ENCODE results near the gene THSD1.
A peak's percentile ranks its signal among the peaks of the same experiment; 100 is the strongest.

The THSD1 gene

GRCh38 chr13:52449331-52450011, 43.5 kb upstream of the THSD1 start:
- Histone ChIP-seq H3K9me3 (ENCODE audit: control insufficient read depth, insufficient read depth, low read depth, low read length) (no peaks in the 10 kb centered on the region), H3K36me3 (ENCODE audit: control insufficient read depth in 2 of 2, insufficient read depth in 1 of 2, low read length in 2 of 2) (no peaks in the 10 kb centered on the region; a peak in 1 of 3 replicates), H3K27ac (ENCODE audit: extremely low read depth, low read depth, low read length) (peak overlapping the region; percentile 95), H3K4me3 (ENCODE audit: low read depth, low read length) (peak overlapping the region; percentile 83), H3K4me1 (ENCODE audit: control insufficient read depth, insufficient read depth, low read length) (peaks cover 12% of the 10 kb centered on the region)
- TF ChIP-seq ZNF596 (tag by site-specific recombination; IDR thresholded peaks at IDR 0.05) = no peak
- TF ChIP-seq ZNF239 (tag by site-specific recombination; IDR thresholded peaks at IDR 0.05) = no peak
- TF ChIP-seq SALL2 (tag by site-specific recombination; IDR thresholded peaks at IDR 0.05; ENCODE audit: borderline replicate concordance) = no peak
- 0 out of 2 replicates have a peak, but pooled peaks have one; percentile 21 for TF ChIP-seq ZNF610 (tag by site-specific recombination; IDR thresholded peaks at IDR 0.05; ENCODE audit: borderline replicate concordance)
- peak; percentile 29; the same call in 1 of the 2 replicates for TF ChIP-seq ZNF394 (tag by site-specific recombination; IDR thresholded peaks at IDR 0.05; ENCODE audit: borderline replicate concordance)
- TF ChIP-seq ZNF341 (tag by site-specific recombination; IDR thresholded peaks at IDR 0.05; ENCODE audit: low read depth) = no peak
- no peak for TF ChIP-seq SP3 (tag by site-specific recombination; IDR thresholded peaks at IDR 0.05)
- TF ChIP-seq ZXDB (tag by site-specific recombination; IDR thresholded peaks at IDR 0.05) = no peak
- 0 out of 2 replicates have a peak, but pooled peaks have one; percentile 9 for TF ChIP-seq ZNF324 (tag by site-specific recombination; IDR thresholded peaks at IDR 0.05)
- TF ChIP-seq ZNF792 (tag by site-specific recombination; IDR thresholded peaks at IDR 0.05) = no peak
- no peak for TF ChIP-seq ZNF621 (tag by site-specific recombination; IDR thresholded peaks at IDR 0.05)
- no peak for TF ChIP-seq ZNF664 (tag by site-specific recombination; IDR thresholded peaks at IDR 0.05)
- TF ChIP-seq ZNF560 (tag by site-specific recombination; IDR thresholded peaks at IDR 0.05; ENCODE audit: borderline replicate concordance) = no peak
- TF ChIP-seq, protein P1, sequence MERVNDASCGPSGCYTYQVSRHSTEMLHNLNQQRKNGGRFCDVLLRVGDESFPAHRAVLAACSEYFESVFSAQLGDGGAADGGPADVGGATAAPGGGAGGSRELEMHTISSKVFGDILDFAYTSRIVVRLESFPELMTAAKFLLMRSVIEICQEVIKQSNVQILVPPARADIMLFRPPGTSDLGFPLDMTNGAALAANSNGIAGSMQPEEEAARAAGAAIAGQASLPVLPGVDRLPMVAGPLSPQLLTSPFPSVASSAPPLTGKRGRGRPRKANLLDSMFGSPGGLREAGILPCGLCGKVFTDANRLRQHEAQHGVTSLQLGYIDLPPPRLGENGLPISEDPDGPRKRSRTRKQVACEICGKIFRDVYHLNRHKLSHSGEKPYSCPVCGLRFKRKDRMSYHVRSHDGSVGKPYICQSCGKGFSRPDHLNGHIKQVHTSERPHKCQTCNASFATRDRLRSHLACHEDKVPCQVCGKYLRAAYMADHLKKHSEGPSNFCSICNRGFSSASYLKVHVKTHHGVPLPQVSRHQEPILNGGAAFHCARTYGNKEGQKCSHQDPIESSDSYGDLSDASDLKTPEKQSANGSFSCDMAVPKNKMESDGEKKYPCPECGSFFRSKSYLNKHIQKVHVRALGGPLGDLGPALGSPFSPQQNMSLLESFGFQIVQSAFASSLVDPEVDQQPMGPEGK (tag by site-specific recombination; IDR thresholded peaks at IDR 0.05) = no peak
- no peak for TF ChIP-seq ZNF561 (tag by site-specific recombination; IDR thresholded peaks at IDR 0.05; ENCODE audit: borderline replicate concordance)
- TF ChIP-seq HOXC10 (CRISPR knock-in tag; IDR thresholded peaks at IDR 0.05) = no peak
- TF ChIP-seq, protein P2, sequence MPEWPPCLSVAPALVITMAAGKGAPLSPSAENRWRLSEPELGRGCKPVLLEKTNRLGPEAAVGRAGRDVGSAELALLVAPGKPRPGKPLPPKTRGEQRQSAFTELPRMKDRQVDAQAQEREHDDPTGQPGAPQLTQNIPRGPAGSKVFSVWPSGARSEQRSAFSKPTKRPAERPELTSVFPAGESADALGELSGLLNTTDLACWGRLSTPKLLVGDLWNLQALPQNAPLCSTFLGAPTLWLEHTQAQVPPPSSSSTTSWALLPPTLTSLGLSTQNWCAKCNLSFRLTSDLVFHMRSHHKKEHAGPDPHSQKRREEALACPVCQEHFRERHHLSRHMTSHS (tag by site-specific recombination; IDR thresholded peaks at IDR 0.05) = no peak
- no peak for TF ChIP-seq ZNF555 (tag by site-specific recombination; conservative IDR thresholded peaks at IDR 0.05)
- 0 out of 2 replicates have a peak, but pooled peaks have one; percentile 19 for TF ChIP-seq ZNF24 (tag by site-specific recombination; IDR thresholded peaks at IDR 0.05)
- TF ChIP-seq GFI1B (tag by site-specific recombination; IDR thresholded peaks at IDR 0.05) = no peak
- POLR2A ChIA-PET = interaction anchor here (1.3 to 1.4 kb wide), 2 partner anchors 100 to 255 kb away, joined by 4 read pairs; no protein-coding TSS in a partner anchor
- CTCF ChIA-PET = interaction anchor here (0.5 to 3.8 kb wide), 8 partner anchors 13 to 1556 kb away, joined by 3 to 20 read pairs (median 5); partner anchors contain the start of gene THSD1

DNA sequence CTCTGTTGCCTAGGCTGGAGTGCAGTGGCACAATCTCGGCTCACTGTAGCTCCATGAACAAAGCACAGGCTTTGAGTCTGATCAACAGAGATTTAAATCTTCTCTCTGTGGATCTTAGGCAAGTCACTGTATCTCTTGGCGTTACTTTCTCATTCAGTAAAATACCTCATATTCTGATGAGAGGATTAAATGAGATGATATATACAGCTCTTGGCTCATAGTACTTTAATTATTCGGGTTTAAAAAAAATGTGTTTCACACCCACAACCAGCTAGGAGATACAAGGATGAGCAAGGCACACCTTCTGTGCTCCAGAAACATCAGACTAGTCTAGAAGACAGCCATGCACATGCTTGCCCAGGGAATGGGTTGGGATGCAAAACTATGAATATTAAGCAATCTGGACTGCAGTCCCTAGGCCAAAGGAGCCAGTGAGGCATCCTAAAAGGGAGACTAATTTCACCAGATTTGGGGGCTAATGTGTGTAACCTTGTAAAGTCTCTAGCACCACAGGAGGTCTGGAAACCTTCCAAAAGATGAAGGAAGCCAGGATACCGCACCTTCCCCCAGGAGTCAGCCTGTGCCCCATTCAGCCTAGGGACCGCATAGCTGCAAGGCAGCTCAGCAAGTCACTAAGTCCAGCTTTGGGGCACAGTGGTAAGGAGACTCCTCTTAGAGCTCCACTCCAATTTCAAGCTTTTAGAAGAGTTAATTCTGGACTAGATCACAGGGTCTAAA, 42.0 kb upstream of the THSD1 start:
- CTCF ChIA-PET = interaction anchor here (0.6 kb wide), 2 partner anchors 104 to 124 kb away, joined by 3 read pairs; no protein-coding TSS in a partner anchor
- H3K4me3 ChIP-seq (ENCODE audit: low read depth, low read length) = no peak overlapping the region
- POLR2A ChIA-PET = no interaction called here
- no peaks in the 10 kb centered on the region for H3K9me3 ChIP-seq (ENCODE audit: control insufficient read depth, insufficient read depth, low read depth, low read length)
- H3K36me3 ChIP-seq (ENCODE audit: control insufficient read depth in 2 of 2, insufficient read depth in 1 of 2, low read length in 2 of 2) = no peaks in the 10 kb centered on the region; a peak in 1 of 3 replicates
- no peak overlapping the region for H3K27ac ChIP-seq (ENCODE audit: extremely low read depth, low read depth, low read length)
- H3K4me1 ChIP-seq (ENCODE audit: control insufficient read depth, insufficient read depth, low read length) = peaks cover 12% of the 10 kb centered on the region
- TF ChIP-seq KLF7 (tag by site-specific recombination; IDR thresholded peaks at IDR 0.05; ENCODE audit: borderline replicate concordance) (no peak), ZNF629 (tag by site-specific recombination; IDR thresholded peaks at IDR 0.05) (no peak), TCF7L2 (IDR thresholded peaks at IDR 0.05; ENCODE audit: borderline replicate concordance, low read depth, low read length) (no peak), ZNF37A (tag by site-specific recombination; IDR thresholded peaks at IDR 0.05) (no peak)
- TF ChIP-seq, protein P3, sequence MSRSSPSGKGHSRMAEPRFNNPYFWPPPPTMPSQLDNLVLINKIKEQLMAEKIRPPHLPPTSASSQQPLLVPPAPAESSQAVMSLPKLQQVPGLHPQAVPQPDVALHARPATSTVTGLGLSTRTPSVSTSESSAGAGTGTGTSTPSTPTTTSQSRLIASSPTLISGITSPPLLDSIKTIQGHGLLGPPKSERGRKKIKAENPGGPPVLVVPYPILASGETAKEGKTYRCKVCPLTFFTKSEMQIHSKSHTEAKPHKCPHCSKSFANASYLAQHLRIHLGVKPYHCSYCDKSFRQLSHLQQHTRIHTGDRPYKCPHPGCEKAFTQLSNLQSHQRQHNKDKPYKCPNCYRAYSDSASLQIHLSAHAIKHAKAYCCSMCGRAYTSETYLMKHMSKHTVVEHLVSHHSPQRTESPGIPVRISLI (tag by site-specific recombination; IDR thresholded peaks at IDR 0.05) = no peak

Measured in HEK293 (cell line).